KMS-11 (cell line): ENCODE measurements around the gene OR4K2.

Experiments
- H2AFZ ChIP-seq: fragments of 200-600 bp; sonication (generic); 2 replicates; pipeline ENCODE4 v1.6.1; 2016; ENCODE audit warnings: antibody characterized with exemption, mixed run types, low read depth
- H3K27ac ChIP-seq: fragments of 200-600 bp; sonication (generic); 2 replicates; pipeline ENCODE4 v1.6.1; 2016; ENCODE audit warnings: mild to moderate bottlenecking, mixed run types
- H3K27me3 ChIP-seq: fragments of 200-600 bp; sonication (generic); 2 replicates; pipeline ENCODE4 v1.6.1; 2017; ENCODE audit warnings: mild to moderate bottlenecking, low read depth, mixed run types, moderate library complexity; ENCODE audit not compliant: insufficient read depth
- H3K36me3 ChIP-seq: fragments of 200-600 bp; sonication (generic); 2 replicates; pipeline ENCODE4 v1.6.1; 2017; ENCODE audit warnings: mild to moderate bottlenecking, mixed run types; ENCODE audit not compliant: insufficient read depth
- H3K4me1 ChIP-seq: fragments of 200-600 bp; sonication (generic); 2 replicates; pipeline ENCODE4 v1.6.1; 2016; ENCODE audit warnings: mild to moderate bottlenecking, low read depth, mixed run types; ENCODE audit not compliant: poor library complexity, severe bottlenecking
- H3K4me2 ChIP-seq: fragments of 200-600 bp; sonication (generic); 2 replicates; pipeline ENCODE4 v1.7.0; 2016; ENCODE audit warnings: mild to moderate bottlenecking, mixed run types
- H3K4me3 ChIP-seq: fragments of 200-600 bp; sonication (generic); IDR thresholded peaks from 2 replicates; pipeline ENCODE4 v1.6.1; 2017; ENCODE audit warnings: low read depth, low read length, mixed read lengths; ENCODE audit not compliant: insufficient read depth
- H3K79me2 ChIP-seq: fragments of 200-600 bp; sonication (generic); 2 replicates; pipeline ENCODE4 v1.6.1; 2016; ENCODE audit warnings: low read depth, mixed run types; ENCODE audit not compliant: insufficient read depth
- H3K9ac ChIP-seq: fragments of 200-600 bp; sonication (generic); 2 replicates; pipeline ENCODE4 v1.6.1; 2016; ENCODE audit warnings: mild to moderate bottlenecking, mixed run types
- H4K20me1 ChIP-seq: fragments of 200-600 bp; sonication (generic); 2 replicates; pipeline ENCODE4 v1.6.1; 2016; ENCODE audit warnings: mild to moderate bottlenecking, mixed run types; ENCODE audit not compliant: insufficient read depth
- TF ChIP-seq, protein P1 (sequence below): fragments of 200-600 bp; sonication (generic); conservative IDR thresholded peaks from 2 replicates; pipeline ENCODE4 v1.6.1; 2017; ENCODE audit warnings: low read depth, mild to moderate bottlenecking, antibody characterized with exemption, low read length, moderate library complexity, mixed read lengths

Gene OR4K2

DNA sequence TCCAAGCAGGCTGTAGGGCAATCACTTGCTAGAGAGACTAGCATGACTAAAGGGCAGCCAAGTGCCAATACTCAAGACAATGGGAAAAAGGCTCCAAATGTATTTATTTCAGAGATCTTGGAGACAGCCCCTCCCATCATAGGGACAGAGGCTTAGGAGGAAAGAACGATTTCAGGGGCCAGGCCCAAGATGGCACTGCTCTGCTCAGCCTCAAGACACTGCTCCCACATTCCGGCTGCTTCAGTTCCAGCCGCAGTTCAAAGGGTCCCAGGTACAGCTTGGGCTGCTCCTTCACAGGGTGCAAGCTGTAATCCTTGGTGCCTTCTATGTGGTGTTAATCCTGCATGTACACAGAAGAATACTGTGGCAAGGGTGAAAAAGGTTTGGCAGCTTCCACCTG, 26.1 kb downstream of the OR4K2 start:
- no peaks in the 10 kb centered on the region for H4K20me1 ChIP-seq
- TF ChIP-seq, protein P1, sequence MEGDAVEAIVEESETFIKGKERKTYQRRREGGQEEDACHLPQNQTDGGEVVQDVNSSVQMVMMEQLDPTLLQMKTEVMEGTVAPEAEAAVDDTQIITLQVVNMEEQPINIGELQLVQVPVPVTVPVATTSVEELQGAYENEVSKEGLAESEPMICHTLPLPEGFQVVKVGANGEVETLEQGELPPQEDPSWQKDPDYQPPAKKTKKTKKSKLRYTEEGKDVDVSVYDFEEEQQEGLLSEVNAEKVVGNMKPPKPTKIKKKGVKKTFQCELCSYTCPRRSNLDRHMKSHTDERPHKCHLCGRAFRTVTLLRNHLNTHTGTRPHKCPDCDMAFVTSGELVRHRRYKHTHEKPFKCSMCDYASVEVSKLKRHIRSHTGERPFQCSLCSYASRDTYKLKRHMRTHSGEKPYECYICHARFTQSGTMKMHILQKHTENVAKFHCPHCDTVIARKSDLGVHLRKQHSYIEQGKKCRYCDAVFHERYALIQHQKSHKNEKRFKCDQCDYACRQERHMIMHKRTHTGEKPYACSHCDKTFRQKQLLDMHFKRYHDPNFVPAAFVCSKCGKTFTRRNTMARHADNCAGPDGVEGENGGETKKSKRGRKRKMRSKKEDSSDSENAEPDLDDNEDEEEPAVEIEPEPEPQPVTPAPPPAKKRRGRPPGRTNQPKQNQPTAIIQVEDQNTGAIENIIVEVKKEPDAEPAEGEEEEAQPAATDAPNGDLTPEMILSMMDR: no peak
- H3K4me3 ChIP-seq: no peak overlapping the region
- H3K36me3 ChIP-seq: no peaks in the 10 kb centered on the region
- no peak overlapping the region for H3K27ac ChIP-seq
- no peaks in the 10 kb centered on the region for H3K27me3 ChIP-seq
- no peak overlapping the region for H3K9ac ChIP-seq
- H3K79me2 ChIP-seq: no peaks in the 10 kb centered on the region
- H3K4me1 ChIP-seq: no peaks in the 10 kb centered on the region
- no peak overlapping the region for H3K4me2 ChIP-seq
- H2AFZ ChIP-seq: no peak overlapping the region

DNA sequence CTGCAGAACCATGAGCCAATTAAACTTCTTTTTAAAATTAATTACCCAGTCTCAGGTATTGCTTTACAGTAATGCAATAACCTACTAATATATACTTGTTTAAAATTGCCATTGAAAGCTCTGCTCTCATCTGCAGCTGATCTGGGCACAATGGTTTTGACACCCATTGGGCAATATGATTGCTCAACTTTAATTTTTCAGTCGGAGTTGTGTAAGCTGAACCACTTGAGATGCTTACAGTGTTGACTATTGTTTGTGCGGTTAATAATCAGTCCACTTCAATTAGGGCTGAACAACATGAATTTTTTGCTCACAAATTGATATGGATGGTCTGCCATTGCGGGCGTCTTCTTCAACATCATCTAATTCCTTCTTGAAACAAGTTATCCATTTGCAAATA, 27.5 kb downstream of the OR4K2 start:
- H3K4me2 ChIP-seq: no peak overlapping the region
- no peak overlapping the region for H2AFZ ChIP-seq
- H3K79me2 ChIP-seq: no peaks in the 10 kb centered on the region
- no peak overlapping the region for H3K9ac ChIP-seq
- H3K27me3 ChIP-seq: no peaks in the 10 kb centered on the region
- TF ChIP-seq, protein P1: no peak
- no peak overlapping the region for H3K27ac ChIP-seq
- no peaks in the 10 kb centered on the region for H3K4me1 ChIP-seq
- H4K20me1 ChIP-seq: no peaks in the 10 kb centered on the region
- H3K36me3 ChIP-seq: no peaks in the 10 kb centered on the region
- H3K4me3 ChIP-seq: no peak overlapping the region

GRCh38 chr14:19906665-19907064, 31.7 kb downstream of the OR4K2 start:
- Histone ChIP-seq H3K9ac (no peak overlapping the region), H3K27me3 (no peaks in the 10 kb centered on the region), H3K4me3 (no peak overlapping the region), H3K36me3 (no peaks in the 10 kb centered on the region), H4K20me1 (no peaks in the 10 kb centered on the region), H2AFZ (no peak overlapping the region), H3K4me1 (no peaks in the 10 kb centered on the region), H3K79me2 (no peaks in the 10 kb centered on the region), H3K27ac (no peak overlapping the region), H3K4me2 (no peak overlapping the region)
- TF ChIP-seq, protein P1: no peak

- Histone ChIP-seq H3K4me2 (no peak overlapping the region), H2AFZ (no peak overlapping the region), H3K79me2 (no peaks in the 10 kb centered on the region), H3K9ac (no peak overlapping the region), H3K4me1 (no peaks in the 10 kb centered on the region), H3K27me3 (no peaks in the 10 kb centered on the region), H4K20me1 (no peaks in the 10 kb centered on the region), H3K4me3 (no peak overlapping the region), H3K27ac (no peak overlapping the region), H3K36me3 (no peaks in the 10 kb centered on the region)
- TF ChIP-seq, protein P1: no peak
These were observed 36.2 kb downstream of the OR4K2 start for GRCh38 chr14:19911114-19911513.
